GM12878 (cell line): Measurements from ENCODE around the gene EDARADD. TPM values are rescaled to one million over a fixed set of nuclear protein-coding genes. Genes with fewer than 3 reads are reported as not detected.

ENCODE experiments used
- ATAC-seq: fragments of 200-7000 bp; cut with Tn5 transposase; 3 replicates; pipeline ENCODE4 v1.9.1; 2020; ENCODE audit warnings: mild to moderate bottlenecking, moderate library complexity
- BruUV-seq: library from RNA; stranded (reverse); fragments of 400-500 nt; replicated peaks from 2 replicates; lab custom pipeline; 2021; lab: Mats Ljungman, UMichigan
- CTCF ChIA-PET: fragments of 300-600 bp; sonication (Branson Sonifier 250); formaldehyde crosslinking; extraction: SDS; loops from one replicate; lab custom pipeline; 2021; ENCODE audit warnings: inconsistent platforms; lab: Yijun Ruan, JAX
- POLR2A ChIA-PET: fragments of 350-600 bp; formaldehyde crosslinking; extraction: SDS; loops from one replicate; lab custom pipeline; 2021; ENCODE audit warnings: inconsistent platforms; lab: Charles Lee
- RAD21 ChIA-PET: fragments of 300-600 bp; sonication (Branson Sonifier 250); formaldehyde crosslinking; loops from one replicate; lab custom pipeline; 2023; ENCODE audit warnings: antibody characterized with exemption; ENCODE audit not compliant: unreplicated experiment; lab: Charles Lee
- SMC1A ChIA-PET: fragments of 300-600 bp; sonication (Branson Sonifier 250); formaldehyde crosslinking; loops from one replicate; lab custom pipeline; 2023; ENCODE audit not compliant: unreplicated experiment, uncharacterized antibody; lab: Charles Lee
- DNase-seq: peaks from one replicate; pipeline ENCODE4 v3.0.0-alpha.2; 2011; ENCODE audit warnings: low read depth, low spot score
- FAIRE-seq: peaks from 3 replicates; lab custom pipeline; 2011; peaks lifted over from hg19 to GRCh38; lab: Jason Lieb, UNC
- H2AFZ ChIP-seq: 2 replicates; pipeline ENCODE4 v1.6.0; 2011; ENCODE audit warnings: low read depth, low read length, control low read depth; ENCODE audit not compliant: control insufficient read depth
- H3K27ac ChIP-seq: 2 replicates; pipeline ENCODE4 v1.5.1; 2011; ENCODE audit warnings: control low read depth; ENCODE audit not compliant: control insufficient read depth, insufficient read depth
- H3K27me3 ChIP-seq, 2 experiments: replicated peaks in 1 of 2; 2 replicates each; pipeline versions ENCODE4 v1.6.0 to v1.6.1; 2011; ENCODE audit warnings: low read length in 1 of 2; ENCODE audit not compliant: control insufficient read depth in 2 of 2, insufficient read depth in 2 of 2
- H3K36me3 ChIP-seq, 2 experiments: 2 replicates each; pipeline ENCODE4 v1.5.1; 2011; ENCODE audit warnings: low read length in 1 of 2; ENCODE audit not compliant: control insufficient read depth in 2 of 2, insufficient read depth in 2 of 2
- H3K4me1 ChIP-seq: 2 replicates; pipeline ENCODE4 v1.6.1; 2011; ENCODE audit warnings: mild to moderate bottlenecking, low read length, moderate library complexity, mixed read lengths; ENCODE audit not compliant: control insufficient read depth, insufficient read depth
- H3K4me2 ChIP-seq: 2 replicates; pipeline ENCODE4 v1.6.0; 2011; ENCODE audit warnings: control low read depth; ENCODE audit not compliant: control insufficient read depth, insufficient read depth
- H3K4me3 ChIP-seq: fragments of 200-600 bp; sonication (generic); 2 replicates; pipeline ENCODE4 v1.5.1; 2016
- H3K79me2 ChIP-seq: 2 replicates; pipeline ENCODE4 v1.6.0; 2011; ENCODE audit warnings: low read length; ENCODE audit not compliant: control insufficient read depth, insufficient read depth
- H3K9ac ChIP-seq: 2 replicates; pipeline ENCODE4 v1.8.0; 2011; ENCODE audit warnings: low read length, control low read depth, mixed read lengths; ENCODE audit not compliant: control insufficient read depth, insufficient read depth
- H3K9me3 ChIP-seq: replicated peaks from 3 replicates; pipeline ENCODE4 v1.5.1; 2011; ENCODE audit warnings: mild to moderate bottlenecking, low read length; ENCODE audit not compliant: control insufficient read depth, insufficient read depth
- H4K20me1 ChIP-seq: 2 replicates; pipeline ENCODE4 v1.6.0; 2011; ENCODE audit not compliant: control insufficient read depth, insufficient read depth
- CBX5 ChIP-seq: sonication (generic); IDR thresholded peaks from 2 replicates; pipeline ENCODE4 v1.6.1; 2016; ENCODE audit warnings: low read depth, moderate library complexity, mild to moderate bottlenecking, inconsistent platforms
- EP300 ChIP-seq, 2 experiments: fragments of 150-350 bp in 1 of 2; IDR thresholded peaks; 2 replicates each; pipeline ENCODE4 v1.6.1; 2011 to 2012; ENCODE audit warnings: low read depth in 2 of 2, low read length in 2 of 2, borderline replicate concordance in 1 of 2, improper control_type of control experiment in 1 of 2, inconsistent platforms in 1 of 2; ENCODE audit not compliant: control insufficient read depth in 1 of 2
- FOS ChIP-seq: IDR thresholded peaks from 3 replicates; pipeline ENCODE4 v1.6.1; 2011; ENCODE audit warnings: borderline replicate concordance; ENCODE audit not compliant: insufficient read length; ENCODE audit errors: extremely low read depth
- GABPA ChIP-seq: IDR thresholded peaks from 2 replicates; pipeline ENCODE4 v1.6.1; 2014; ENCODE audit warnings: antibody characterized with exemption, low read depth, mild to moderate bottlenecking, inconsistent platforms
- KAT2A ChIP-seq: conservative IDR thresholded peaks from 2 replicates; pipeline ENCODE4 v1.6.1; 2011; ENCODE audit warnings: low read depth, low read length; ENCODE audit not compliant: control insufficient read depth
- NBN ChIP-seq: fragments of 450-650 bp; IDR thresholded peaks from 2 replicates; pipeline ENCODE4 v1.6.1; 2016
- NFYA ChIP-seq: IDR thresholded peaks from 2 replicates; pipeline ENCODE4 v1.6.1; 2011; ENCODE audit warnings: low read depth, mild to moderate bottlenecking, low read length, improper control_type of control experiment, borderline replicate concordance
- PAX5 ChIP-seq: IDR thresholded peaks from 2 replicates; pipeline ENCODE4 v1.6.1; 2011; ENCODE audit warnings: low read depth, low read length, borderline replicate concordance
- POLR2AphosphoS2 ChIP-seq: IDR thresholded peaks from 2 replicates; pipeline ENCODE4 v1.6.1; 2011; ENCODE audit warnings: low read depth, mild to moderate bottlenecking, low read length, improper control_type of control experiment, moderate library complexity
- POLR2AphosphoS5 ChIP-seq: IDR thresholded peaks from 2 replicates; pipeline ENCODE4 v1.6.1; 2011; ENCODE audit warnings: mild to moderate bottlenecking, low read length, inconsistent platforms
- POU2F2 ChIP-seq: IDR thresholded peaks from 3 replicates; pipeline ENCODE4 v1.6.1; 2011; ENCODE audit warnings: low read depth, mild to moderate bottlenecking, low read length, borderline replicate concordance
- RAD21 ChIP-seq: IDR thresholded peaks from 2 replicates; pipeline ENCODE4 v1.6.1; 2011; ENCODE audit warnings: mild to moderate bottlenecking, low read depth, low read length, moderate library complexity; ENCODE audit not compliant: insufficient read depth
- RCOR1 ChIP-seq: conservative IDR thresholded peaks from 2 replicates; pipeline ENCODE4 v1.6.1; 2012; ENCODE audit warnings: low read depth, low read length, improper control_type of control experiment
- SIN3A ChIP-seq: IDR thresholded peaks from 2 replicates; pipeline ENCODE4 v1.6.1; 2012; ENCODE audit warnings: low read depth, low read length, improper control_type of control experiment
- WGBS: methylation state at CpG from one replicate; pipeline ENCODE4 v1.1.6; 2016; ENCODE audit warnings: low lambda C conversion rate; ENCODE audit not compliant: insufficient replicate concordance, insufficient coverage; ENCODE audit errors: missing lambda C conversion rate; 5-methylcytosine and 5-hydroxymethylcytosine counted together
- in situ Hi-C: fragments of 300-500 bp; cut with MboI; formaldehyde crosslinking; loops from 9 replicates; pipeline ENCODE4 v1.14.3; 2018; ENCODE audit warnings: mixed read lengths
- intact Hi-C: fragments of 100-400 bp; cut with micrococcal nuclease; formaldehyde crosslinking; loops from one replicate; pipeline ENCODE4 v1.14.2; 2022; ENCODE audit not compliant: unreplicated experiment
- polyA plus RNA-seq, 11 experiments: library from polyadenylated mRNA; depleted of rRNA in 4 of 11; unstranded in 6 of 11; stranded (reverse) in 5 of 11; fragments of >200 nt; fragmentation: Nextera tagmentation in 4 of 11; fragmentation: Illumina TruSeq in 1 of 11; extraction: Ambion mirVana in 4 of 11; extraction: Trizol in 1 of 11; gene quantifications; 1 replicate in 1 of 11; 2 replicates in 10 of 11; pipeline versions ENCODE4 v1.2.1 to v1.2.3, GENCODE V29; 2011 to 2016; ENCODE audit warnings: inconsistent platforms in 2 of 11, missing spikeins in 2 of 11, low read depth in 1 of 11
- total RNA-seq, 4 experiments: library from RNA; depleted of rRNA in 3 of 4; stranded (reverse); fragments of >200 nt in 3 of 4; fragmentation: Illumina TruSeq in 1 of 4; extraction: Trizol in 1 of 4; gene quantifications; 2 replicates each; pipeline versions ENCODE4 v1.2.1 to v1.2.3, GENCODE V29; 2013 to 2021
- TF ChIP-seq, protein P1 (sequence below): fragments of 450-650 bp; IDR thresholded peaks from 2 replicates; pipeline ENCODE4 v1.6.1; 2017; ENCODE audit warnings: antibody characterized with exemption, mild to moderate bottlenecking, moderate library complexity

The EDARADD gene
- total and polyA plus RNA-seq, 10 of the 15 experiments (the other 5 are each of a cell fraction or from before 2014, with no cell fraction given): 0.58 to 6.1 (median 4.7) TPM

DNA sequence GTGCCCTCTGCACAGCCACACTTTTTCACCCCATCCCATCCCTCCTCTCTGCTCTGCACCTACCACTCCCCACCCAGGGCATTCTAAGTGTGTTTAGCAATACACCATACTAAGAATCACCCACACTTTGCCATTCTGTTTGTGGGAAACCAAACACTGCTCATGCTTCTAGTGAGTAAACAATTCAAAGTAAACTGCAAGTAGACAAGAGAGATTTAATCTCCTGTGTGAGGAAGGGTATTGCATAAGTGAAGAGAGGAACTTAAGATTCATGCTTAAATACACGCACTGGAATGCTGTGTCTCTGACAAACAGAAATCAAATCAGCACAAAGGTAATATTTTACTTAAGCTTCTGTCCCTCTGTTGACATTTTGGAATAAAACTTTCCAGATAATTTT lies 4.8 kb upstream of the EDARADD start (continued):
- no peak for TF ChIP-seq FOS
- TF ChIP-seq, all 136 proteins: peak for 0

DNA sequence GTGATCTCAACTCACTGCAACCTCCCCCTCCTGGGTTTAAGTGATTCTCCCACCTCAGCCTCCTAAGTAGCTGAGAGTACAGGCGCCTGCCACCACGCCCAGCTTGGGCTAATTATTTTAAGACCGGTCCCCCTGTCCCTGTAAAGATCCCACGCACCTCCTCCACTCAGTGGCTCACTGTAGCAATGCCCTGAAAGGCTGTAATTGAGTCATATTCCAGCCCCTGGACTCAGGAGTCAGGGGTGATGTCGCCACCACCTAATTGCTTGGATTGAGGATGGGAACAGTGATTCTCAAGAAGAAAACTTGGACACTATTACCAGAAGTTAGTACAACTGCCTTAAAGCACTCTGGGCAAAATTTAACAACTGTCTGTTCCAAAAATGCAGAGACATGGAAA lies 3.1 kb upstream of the EDARADD start:
- 21% methylated on average over 5 of the region's 5 CpGs for WGBS
- H3K9me3 ChIP-seq: no peaks in the 10 kb centered on the region
- H3K27ac ChIP-seq: no peak overlapping the region
- H4K20me1 ChIP-seq: no peaks in the 10 kb centered on the region
- no peak overlapping the region for H2AFZ ChIP-seq
- TF ChIP-seq RCOR1 (no peak), POLR2AphosphoS5 (no peak), CBX5 (no peak), NFYA (no peak), EP300 (IDR thresholded peaks at IDR 0.05; ENCODE audit: borderline replicate concordance in 1 of 2, control insufficient read depth in 1 of 2, low read depth in 2 of 2, low read length in 2 of 2) (no peak), KAT2A (no peak), NBN (no peak), RAD21 (no peak), POU2F2 (no peak), PAX5 (no peak), GABPA (no peak), POLR2AphosphoS2 (no peak), SIN3A (no peak)
- TF ChIP-seq, protein P1, sequence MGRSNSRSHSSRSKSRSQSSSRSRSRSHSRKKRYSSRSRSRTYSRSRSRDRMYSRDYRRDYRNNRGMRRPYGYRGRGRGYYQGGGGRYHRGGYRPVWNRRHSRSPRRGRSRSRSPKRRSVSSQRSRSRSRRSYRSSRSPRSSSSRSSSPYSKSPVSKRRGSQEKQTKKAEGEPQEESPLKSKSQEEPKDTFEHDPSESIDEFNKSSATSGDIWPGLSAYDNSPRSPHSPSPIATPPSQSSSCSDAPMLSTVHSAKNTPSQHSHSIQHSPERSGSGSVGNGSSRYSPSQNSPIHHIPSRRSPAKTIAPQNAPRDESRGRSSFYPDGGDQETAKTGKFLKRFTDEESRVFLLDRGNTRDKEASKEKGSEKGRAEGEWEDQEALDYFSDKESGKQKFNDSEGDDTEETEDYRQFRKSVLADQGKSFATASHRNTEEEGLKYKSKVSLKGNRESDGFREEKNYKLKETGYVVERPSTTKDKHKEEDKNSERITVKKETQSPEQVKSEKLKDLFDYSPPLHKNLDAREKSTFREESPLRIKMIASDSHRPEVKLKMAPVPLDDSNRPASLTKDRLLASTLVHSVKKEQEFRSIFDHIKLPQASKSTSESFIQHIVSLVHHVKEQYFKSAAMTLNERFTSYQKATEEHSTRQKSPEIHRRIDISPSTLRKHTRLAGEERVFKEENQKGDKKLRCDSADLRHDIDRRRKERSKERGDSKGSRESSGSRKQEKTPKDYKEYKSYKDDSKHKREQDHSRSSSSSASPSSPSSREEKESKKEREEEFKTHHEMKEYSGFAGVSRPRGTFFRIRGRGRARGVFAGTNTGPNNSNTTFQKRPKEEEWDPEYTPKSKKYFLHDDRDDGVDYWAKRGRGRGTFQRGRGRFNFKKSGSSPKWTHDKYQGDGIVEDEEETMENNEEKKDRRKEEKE: no peak
- intact Hi-C loops: no loop called here
- 0 out of 2 replicates have a peak, but pooled peaks cover 2% of the 10 kb centered on the region for H3K4me1 ChIP-seq
- peaks cover 0 to 4% of the 10 kb centered on the region in 2 experiments; a peak in 2 of 4 replicates for H3K27me3 ChIP-seq
- POLR2A ChIA-PET: no interaction called here
- CTCF ChIA-PET: no interaction called here
- in situ Hi-C loops: no loop called here
- SMC1A ChIA-PET: no interaction called here
- FAIRE-seq (no peak), DNase-seq (no peak), ATAC-seq (no peak)
- H3K79me2 ChIP-seq: no peaks in the 10 kb centered on the region
- no peak overlapping the region for H3K9ac ChIP-seq
- no TSS peak for BruUV-seq
- RAD21 ChIA-PET: no interaction called here
- H3K4me3 ChIP-seq: no peak overlapping the region
- H3K36me3 ChIP-seq: no peaks in the 10 kb centered on the region
- no peak overlapping the region for H3K4me2 ChIP-seq
